HG02763 (cell line): Measurements from ENCODE around the gene ZNF839.
"Not testable (repeated sequence)": the region's sequence is repeated elsewhere in the genome, so short reads cannot be mapped to it uniquely, and the experiment has no call there.

Experiments
- ATAC-seq: cut with Tn5 transposase; IDR thresholded peaks from one replicate; pipeline ENCODE4 v1.9.1; 2021; ENCODE audit warnings: mild to moderate bottlenecking, moderate library complexity; ENCODE audit not compliant: unreplicated experiment

Gene ZNF839

DNA sequence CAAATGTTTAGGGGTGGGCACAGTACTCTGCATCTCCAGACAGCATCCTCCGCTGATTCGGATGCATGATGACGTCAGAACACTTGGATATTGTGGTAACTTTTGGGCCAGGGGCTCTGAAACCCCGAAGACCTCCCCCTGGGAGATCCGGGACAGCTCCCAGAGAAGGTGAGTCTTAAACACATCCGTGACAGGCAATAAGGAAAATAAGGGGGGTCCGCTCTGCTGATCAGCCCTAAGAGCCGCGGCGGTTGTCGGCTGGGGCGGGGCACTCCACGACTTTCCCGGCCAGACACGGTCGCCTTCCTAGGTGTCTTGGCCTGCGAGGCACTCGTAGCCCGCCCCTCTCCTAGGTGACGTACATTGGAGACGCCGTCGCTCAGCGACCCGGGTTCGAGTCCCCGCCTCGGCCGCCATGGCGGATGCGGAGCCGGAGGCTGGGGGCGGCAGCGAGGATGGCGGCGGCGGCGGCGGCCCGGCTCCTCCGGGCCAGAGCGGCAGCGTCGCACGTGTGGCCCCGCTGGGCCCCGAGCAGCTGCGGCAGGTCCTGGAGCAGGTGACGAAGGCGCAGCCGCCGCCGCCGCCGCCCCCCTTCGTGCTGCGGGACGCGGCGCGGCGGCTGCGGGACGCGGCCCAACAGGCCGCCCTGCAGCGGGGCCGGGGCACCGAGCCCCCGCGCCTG lies at the start of gene ZNF839:
ZNF839 (plus strand) TSS at position 396 of the 682 bp plus-strand sequence; CDS start at position 416, 20 bp downstream.
- ATAC-seq: peak; percentile 60

DNA sequence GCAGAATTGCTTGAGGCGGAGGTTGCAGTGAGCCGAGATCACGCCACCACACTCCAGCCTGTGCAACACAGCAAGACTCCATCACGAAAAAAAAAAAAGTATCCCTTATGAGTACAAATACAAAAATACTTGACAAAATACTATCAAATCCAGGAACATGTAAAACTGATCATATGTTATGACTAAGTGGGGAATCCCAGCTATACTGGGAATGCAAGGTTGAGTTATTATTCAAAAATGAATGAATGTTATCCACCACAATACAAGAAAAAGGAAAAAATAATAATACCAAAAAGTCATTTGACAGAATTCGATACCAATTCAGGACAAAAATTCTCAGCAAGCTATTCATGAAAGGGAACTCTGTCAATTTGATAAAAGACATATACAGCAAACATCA lies 47.2 kb upstream of the ZNF839 start:
- no peak for ATAC-seq

DNA sequence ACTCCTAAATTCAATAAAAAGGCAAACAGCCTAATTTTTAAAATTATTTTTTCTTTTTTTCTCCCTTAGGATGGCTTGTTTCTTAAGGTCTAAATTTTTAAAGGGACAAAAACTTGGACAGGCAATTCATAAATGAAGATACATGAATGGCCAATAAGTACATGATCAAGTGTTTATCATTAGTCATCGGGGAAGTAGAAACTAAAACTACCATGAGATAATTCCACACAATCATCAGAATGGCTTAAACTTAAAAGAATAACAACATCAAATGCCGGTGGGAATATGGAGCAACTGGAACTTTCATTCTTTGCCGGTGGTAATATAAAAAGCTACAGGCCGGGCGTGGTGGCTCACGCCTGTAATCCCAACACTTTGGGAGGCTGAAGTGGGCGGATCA lies 43.7 kb upstream of the ZNF839 start:
- ATAC-seq: no peak

DNA sequence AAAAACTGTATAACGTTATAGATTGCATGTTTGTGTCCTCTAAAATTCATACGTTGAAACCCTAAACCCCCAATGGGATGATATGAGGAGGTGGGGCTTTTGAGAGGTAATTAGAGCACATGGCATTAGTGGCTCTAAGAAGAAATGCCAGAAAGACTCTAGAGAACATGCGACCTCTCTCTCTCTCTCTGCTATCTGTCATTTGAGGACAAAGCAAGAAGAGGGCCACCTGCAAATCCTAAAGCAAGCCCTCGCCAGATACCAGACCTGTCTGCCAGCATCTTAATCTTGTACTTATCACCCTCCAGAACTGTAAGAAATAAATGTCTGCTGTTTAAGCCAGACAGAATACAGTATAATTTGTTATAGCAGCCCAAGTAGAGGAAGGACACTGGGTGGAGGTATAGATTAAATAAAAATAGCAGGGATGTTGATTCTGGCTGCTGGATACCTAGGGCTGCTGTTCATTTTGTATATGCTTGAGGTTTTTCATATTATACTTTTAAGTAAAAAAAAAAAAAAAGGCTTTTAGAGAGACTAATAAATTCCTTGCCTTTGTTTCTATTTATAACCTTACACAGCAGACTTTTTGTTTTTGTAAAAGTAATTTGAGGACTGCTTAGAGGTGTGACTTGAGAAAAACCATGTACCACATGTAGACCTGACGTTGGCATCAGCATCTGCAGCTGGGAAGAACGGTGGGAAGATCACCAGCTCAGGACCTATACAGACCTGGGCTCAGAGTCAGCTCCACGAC lies 41.5 kb upstream of the ZNF839 start:
- ATAC-seq: no peak

DNA sequence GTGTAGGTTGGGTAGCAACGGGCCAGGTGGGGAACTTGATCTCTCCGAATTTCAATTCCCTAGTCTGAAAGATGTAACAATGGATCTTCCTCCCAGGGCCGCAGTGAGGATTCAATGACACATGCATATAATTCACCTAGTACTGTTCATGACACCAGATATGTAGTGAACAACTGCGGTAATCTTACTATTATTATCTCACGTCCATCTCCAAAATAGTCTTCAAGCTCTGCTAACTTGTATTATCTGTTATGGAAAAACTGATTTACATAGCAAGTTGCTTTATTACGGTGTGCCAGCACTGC lies 41.0 kb upstream of the ZNF839 start:
- no peak for ATAC-seq

DNA sequence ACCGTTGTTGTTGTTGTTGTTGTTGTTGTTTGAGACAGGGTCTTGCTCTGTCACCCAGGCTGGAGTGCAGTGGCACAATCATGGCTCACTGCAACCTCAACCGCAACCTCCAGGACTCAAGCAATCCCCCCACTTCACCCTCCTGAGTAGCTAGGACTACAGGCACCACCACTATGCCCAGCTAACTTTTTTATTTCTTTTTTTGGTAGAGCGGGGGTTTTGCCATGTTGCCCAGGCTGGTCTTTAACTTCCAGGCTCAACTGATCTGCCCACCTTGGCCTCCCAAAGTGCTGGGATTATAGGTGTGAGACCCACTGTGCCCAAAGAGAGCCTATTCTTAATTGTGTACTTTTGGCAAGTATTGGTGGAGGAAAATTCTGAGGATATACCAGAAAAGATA lies 40.3 kb upstream of the ZNF839 start:
- ATAC-seq: no peak

DNA sequence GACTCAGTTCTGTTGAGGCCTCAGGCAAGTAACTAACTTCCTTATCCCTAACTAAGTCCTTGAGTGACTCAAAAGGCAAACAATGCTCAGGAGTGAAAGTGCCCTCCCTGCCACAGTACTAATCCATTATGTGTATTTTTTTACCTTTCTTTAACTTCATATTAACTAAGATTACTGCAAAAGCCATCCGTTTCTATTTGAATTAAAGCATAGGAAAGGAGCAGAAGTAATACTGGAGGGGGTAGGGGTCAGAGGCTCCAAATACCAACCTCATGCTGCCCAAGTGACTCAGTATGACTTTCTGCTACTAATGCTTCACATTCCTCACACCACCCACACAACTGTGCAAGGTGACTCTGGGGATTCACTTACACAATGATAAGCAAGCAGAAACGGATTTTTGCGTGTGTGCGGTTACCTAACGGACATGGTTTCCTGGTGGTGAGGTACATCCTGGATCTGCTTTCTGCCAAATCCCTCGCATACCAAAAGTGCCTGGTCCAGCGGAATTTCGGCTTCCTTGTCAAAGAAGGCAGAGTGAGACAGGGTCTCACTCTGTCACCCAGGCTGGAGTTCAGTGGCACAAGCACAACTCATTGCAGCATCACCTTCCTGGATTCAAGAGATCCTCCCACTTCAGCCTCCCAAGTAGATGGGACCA lies 39.7 kb upstream of the ZNF839 start:
- ATAC-seq: no peak

DNA sequence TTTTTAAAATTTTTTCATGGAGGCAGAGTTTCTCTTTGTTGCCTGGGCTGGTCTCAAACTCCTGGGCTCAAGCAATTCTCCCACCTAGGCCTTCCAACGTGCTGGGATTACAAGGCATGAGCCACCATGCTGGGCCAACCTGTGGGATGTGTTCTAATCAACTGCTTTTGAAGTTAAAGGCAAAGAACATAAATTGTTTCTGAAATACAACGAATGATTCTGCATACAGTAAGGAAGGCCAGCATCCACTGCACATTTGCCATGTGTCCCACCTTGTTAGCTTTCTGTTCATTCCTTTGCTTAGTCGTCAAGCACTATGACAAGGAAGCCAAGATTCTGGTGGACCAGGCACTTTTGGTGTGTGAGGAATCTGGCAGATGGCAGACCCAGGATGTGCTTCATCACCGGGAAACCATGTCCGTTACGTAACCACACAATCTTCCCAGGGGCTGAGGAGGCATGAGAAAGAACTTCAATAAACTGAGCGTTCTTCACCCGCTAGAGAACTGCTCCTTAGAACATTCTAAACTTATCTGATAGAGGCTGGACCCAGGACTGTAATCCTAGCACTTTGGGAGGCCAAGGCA lies 39.1 kb upstream of the ZNF839 start:
- no peak for ATAC-seq

DNA sequence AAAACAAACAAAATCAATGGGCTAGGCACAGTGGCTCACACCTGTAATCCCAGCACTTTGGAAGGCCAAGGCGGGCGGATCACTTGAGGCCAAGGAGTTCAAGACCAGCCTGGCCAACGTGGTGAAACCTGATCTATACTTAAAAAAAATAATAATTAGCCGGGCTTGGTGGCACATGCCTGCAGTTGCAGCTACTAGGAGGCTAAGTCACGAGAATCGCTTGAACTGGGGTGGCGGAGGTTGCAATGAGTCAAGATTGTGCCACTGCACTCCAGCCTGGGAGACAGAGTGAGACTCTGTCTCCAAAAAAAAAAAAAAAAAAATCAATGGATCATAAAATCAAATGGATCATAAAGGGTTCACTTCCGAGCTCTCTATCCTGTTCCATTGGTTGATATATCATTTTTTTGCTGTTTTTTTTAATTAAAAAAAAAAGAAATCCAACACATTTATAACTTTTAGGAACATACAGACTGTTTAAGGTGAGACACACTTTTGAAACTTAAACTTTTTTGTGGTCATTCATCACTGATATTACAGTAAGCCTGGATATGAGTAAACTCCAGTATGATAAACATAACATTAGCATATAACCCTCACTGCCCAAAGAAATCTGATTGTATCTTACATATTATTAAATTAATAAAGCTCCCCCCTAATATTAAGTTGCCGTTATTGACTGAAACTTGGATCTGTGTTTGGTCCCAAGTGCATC lies 36.6 kb upstream of the ZNF839 start:
- ATAC-seq: no peak

DNA sequence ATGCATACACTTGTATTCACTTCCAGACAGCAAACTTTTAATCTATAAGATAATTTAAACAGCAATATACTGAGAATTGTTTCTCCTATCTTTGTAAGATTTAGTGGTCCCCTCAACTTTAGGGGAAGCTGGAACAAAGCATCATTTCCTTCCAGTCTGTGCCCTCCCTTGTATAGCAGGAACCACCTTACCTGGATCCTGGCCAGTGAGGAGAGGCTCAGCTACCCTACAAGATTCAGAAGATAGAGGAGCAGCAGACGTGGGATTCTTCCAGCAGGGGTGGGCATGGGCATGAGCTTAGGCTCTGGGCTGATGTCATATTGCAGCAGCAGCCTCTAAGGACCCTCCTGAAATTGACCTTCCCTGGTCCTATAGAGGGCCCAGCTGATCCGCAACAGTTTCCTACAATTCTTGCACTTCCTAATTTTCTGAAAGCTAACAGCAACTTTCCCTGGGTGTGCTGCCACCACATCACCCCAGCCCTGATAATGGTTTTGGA lies 35.9 kb upstream of the ZNF839 start:
- no peak for ATAC-seq

DNA sequence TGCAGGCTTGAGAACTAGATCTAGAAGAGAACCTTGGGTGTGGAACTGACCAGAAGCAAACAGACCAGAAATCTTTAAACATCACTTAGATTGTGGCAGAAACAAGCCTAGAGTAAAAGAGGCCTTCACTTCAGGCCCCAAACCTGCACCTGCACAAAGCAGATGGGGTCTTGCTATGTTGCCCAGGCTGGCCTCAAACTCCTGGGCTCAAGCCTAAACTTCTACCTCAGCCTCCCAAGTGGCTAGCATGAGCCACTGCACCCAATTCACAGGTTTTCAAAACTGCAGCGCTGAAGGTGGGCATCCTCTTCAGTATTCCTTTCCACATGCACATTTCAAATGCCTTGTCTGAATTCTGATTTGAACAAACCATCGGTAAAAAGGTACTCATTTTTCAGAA lies 34.4 kb upstream of the ZNF839 start:
- no peak for ATAC-seq

DNA sequence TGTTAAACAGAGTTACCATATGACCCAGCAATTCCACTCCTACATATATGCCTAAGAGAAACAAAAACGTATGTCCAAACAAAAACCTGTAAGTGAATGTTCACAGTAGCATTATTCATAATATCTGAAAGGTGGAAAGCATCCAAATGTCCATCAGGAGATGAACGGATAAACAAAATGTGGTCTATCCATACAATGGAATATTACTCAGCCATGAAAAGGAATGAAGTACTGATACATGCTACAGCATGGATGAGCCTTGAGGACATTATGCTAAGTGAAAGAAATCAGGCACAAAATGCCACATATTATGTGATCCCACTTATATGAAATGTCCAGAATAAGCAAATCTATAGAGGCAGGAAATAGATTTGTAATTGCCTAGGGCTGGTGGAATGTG lies 31.4 kb upstream of the ZNF839 start:
- ATAC-seq: no peak

DNA sequence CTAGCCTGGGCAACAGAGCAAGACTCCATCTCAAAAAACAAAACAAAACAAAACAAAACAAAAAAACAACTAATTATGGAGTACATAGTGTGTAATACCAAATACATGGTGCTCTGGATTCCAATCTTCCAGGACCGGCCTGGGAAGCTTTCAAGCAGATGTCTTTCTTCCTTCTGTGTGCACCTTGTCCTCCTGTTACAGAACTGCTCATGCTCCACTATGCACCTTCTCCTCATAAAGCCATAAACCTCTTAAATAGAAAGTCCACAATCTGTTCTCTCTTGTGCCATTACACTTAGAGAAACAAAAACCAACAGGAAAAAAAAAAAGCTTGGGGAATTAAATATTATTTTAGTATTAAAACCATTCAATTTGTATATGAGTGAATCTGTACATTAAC lies 27.1 kb upstream of the ZNF839 start:
- no peak for ATAC-seq

DNA sequence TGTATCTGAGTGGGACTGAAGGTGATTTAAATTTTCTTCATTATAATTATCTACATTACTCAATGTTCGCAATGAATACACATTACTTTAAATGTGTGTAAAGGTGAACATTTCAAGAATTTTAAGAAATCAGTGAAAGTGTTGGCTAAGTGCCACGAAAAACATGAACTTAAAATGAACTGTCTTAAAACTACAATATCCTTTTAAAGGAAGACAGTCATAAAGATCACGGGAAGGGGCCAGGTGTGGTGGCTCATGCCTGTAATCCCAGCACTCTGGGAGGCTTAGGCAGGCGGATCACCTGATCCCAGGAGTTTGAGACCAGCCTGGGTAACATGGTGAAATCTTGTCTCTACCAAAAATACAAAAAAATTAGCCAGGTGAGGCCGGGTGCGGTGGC lies 25.8 kb upstream of the ZNF839 start:
- ATAC-seq: no peak

DNA sequence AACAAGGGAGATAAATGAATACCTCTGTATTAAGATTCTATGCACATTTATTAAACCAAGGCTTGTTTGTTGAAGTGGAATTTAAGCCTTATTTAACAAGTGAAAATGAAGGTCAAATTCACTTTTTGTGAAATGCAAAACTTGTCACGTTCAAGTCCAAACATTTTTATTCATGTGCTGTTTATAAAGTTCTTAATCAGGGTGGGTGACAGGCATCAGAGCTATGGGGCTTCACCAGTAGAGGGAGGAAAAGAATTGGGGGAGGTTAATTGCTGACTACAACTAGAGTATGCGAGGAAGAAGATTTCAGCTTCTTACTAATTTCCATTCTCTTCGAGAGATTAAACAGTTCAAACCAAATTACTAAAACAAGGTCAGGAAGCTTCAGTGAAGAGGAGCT lies 24.3 kb upstream of the ZNF839 start:
- no peak for ATAC-seq

DNA sequence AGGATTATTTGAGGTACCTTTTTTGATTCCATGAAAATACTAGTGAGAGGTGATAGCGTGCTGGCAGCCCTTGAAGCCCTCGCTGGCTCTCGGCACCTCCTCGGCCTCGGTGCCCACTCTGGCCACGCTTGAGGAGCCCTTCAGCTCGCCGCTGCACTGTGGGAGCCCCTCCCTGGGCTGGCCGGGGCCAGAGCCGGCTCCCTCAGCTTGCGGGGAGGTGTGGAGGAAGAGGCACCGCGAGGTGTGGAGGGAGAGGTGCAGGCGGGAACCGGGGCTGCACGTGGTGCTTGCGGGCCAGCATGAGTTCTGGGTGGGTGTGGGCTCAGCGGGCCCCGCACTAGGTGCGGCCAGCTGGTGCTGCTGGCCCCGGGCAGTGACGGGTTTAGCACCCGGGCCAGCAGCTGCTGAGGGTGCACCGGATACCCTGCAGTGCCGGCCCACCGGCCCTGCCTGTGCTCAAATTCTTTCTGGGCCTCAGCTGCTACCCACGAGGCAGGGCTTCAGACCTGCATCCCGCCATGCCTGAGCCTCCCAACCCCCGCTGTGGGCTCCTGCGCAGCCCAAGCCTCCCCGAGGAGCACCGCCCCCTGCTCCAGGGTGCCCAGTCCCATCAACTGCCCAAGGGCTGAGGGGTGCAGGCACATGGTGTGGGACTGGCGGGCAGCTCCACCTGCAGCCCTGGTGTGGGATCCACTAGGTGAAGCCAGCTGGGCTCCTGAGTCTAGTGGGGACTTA lies 21.9 kb upstream of the ZNF839 start:
- ATAC-seq: no peak

DNA sequence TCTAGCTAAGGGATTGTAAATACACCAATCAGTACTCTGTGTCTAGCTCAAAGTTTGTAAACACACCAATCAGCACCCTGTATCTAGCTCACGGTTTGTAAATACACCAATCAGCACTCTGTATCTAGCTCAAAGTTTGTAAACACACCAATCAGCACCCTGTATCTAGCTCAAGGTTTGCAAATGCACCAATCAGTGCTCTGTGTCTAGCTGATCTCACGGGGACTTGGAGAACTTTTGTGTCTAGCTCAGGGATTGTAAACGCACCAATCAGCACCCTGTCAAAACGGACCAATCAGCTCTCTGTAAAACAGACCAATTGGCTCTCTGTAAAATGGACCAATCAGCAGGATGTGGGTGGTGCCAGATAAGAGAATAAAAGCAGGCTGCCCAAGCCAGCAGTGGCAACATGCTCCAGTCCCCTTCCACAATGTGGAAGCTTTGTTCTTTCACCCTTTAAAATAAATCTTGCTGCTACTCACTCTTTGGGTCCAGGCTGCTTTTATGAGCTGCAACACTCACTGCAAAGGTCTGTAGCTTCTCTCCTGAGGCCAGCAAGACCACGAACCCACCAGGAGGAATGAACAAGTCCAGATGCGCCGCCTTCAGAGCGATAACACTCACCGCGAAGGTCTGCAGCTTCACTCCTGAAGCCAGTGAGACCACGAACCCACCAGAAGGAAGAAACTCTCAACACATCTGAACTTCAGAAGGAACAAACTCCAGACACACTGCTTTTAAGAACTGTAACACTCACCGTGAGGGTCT lies 21.1 kb upstream of the ZNF839 start:
- not testable (repeated sequence) for ATAC-seq

DNA sequence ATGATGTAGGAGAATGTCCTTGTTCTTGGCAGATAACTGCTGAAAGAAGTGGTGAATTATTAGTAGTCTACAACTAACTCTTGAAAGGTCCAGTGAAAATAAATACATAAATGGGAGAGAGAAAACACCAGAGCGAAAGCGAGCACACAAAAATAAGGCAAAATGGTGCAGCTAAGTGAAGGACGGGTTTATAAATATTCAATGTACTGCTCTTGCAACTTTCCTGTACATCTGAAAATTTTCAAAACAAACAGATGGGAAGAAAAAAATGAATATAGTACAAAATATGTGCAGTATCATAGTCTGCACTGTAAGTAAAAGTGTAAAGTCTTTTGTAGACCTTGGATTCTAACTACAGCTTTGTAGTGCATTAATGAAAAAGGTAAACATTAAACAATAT lies 15.9 kb upstream of the ZNF839 start:
- ATAC-seq: no peak

DNA sequence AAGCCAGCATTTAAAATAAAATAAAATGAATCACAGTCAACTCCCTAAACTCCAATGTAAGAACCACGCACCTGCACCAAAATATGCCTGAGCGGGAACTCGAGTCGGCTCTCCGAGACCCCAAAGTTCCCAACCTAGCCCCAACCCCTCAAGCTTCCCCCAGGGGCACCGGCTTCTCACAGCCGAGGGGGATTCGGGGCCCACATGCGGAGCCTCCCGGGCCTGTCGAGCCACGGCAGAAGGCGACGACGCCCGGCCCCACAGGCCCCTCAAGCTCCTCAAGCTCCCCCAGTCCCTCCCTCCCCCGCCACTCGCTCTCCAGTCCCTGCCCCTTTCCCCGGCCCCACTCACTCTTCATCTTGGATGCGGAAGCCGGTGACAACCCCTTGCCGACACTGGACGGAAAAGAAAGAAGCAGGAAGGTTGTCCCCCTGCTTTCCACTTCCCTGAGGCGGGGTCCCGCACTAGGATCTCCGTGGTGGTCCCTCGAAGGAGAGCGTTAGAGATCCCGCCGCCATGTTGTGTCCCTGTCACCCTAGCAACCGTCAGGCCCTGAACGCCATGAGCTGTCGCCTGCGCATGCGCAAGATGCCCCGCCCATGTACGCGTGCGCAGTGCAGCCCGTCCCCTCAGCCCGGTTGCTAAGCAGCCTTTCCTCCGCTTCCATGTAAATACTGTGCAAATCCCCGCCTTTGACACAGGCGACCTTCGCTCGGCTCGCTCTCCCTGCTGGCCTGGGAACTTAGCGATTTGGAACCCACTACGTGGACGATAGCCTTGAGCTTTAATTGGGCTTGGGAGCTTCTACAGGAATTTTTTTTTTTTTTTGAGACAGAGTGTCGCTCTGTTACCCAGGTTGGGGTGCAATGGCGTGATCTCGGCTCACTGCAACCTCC lies 14.7 kb upstream of the ZNF839 start, which contains the start of gene MOK:
MOK (minus strand) TSS at position 554 of the 896 bp plus-strand sequence; CDS start at position 358, 196 bp downstream.
- peak; percentile 95 for ATAC-seq
